Measurements from ENCODE around the gene ATG2A. TPM values are rescaled to one million over a fixed set of nuclear protein-coding genes. Genes with fewer than 3 reads are reported as not detected.

Gene ATG2A
- total RNA-seq, result 10 to 100 TPM; 34.5 to 39.7 TPM

- POLR2A ChIA-PET, result interaction anchor here (1.0 kb wide), 1 partner anchor 38 kb away, joined by 4 read pairs; the partner anchor contains the start of gene EHD1
- Mint-ChIP-seq H3K4me1 (peaks cover 21% of the 10 kb centered on the region), H3K27me3 (no peaks in the 10 kb centered on the region)
These were observed at the start of gene ATG2A for GRCh38 chr11:64916775-64917662. TSS of gene ATG2A (minus strand) at chr11:64917209. CDS start at chr11:64917135, 74 bp downstream.

GRCh38 chr11:64963072-64963631 is 46.1 kb upstream of the ATG2A start:
- POLR2A ChIA-PET, result no interaction called here

More at GRCh38 chr11:64916775-64917662, at the start of gene ATG2A:
- Mint-ChIP-seq H3K36me3 (peaks cover 2% of the 10 kb centered on the region), H3K9me3 (no peaks in the 10 kb centered on the region), H3K4me3 (peak within 1 kb of the TSS; percentile 93), H3K27ac (peak within 1 kb of the TSS; percentile 95)
- ATAC-seq (ENCODE audit: low read depth) (peak; percentile 99), DNase-seq (peak; percentile 99)

GRCh38 chr11:64960719-64961118 is 43.7 kb upstream of the ATG2A start:
- H3K36me3 Mint-ChIP-seq, result no peaks in the 10 kb centered on the region
- DNase-seq, result no peak
- H3K27me3 Mint-ChIP-seq, result peaks cover 19% of the 10 kb centered on the region
- no peaks in the 10 kb centered on the region for H3K9me3 Mint-ChIP-seq
- POLR2A ChIA-PET, result interaction anchor here (0.7 kb wide), 1 partner anchor 36 kb away, joined by 3 read pairs; the partner anchor contains the start of gene PPP2R5B
- peaks cover 8% of the 10 kb centered on the region for H3K4me1 Mint-ChIP-seq
- no peak overlapping the region for H3K27ac Mint-ChIP-seq
- ATAC-seq (ENCODE audit: low read depth), result no peak
- H3K4me3 Mint-ChIP-seq, result no peak overlapping the region

More at GRCh38 chr11:64963072-64963631, 46.1 kb upstream of the ATG2A start:
- H3K9me3 Mint-ChIP-seq, result no peaks in the 10 kb centered on the region
- peaks cover 17% of the 10 kb centered on the region for H3K27me3 Mint-ChIP-seq
- ATAC-seq (ENCODE audit: low read depth) (no peak), DNase-seq (no peak)
- H3K4me3 Mint-ChIP-seq, result no peak overlapping the region
- H3K36me3 Mint-ChIP-seq, result no peaks in the 10 kb centered on the region
- H3K4me1 Mint-ChIP-seq, result peaks cover 11% of the 10 kb centered on the region
- H3K27ac Mint-ChIP-seq, result no peak overlapping the region

- Mint-ChIP-seq H3K36me3 (no peaks in the 10 kb centered on the region), H3K27ac (no peak overlapping the region), H3K9me3 (no peaks in the 10 kb centered on the region), H3K27me3 (peaks cover 21% of the 10 kb centered on the region), H3K4me3 (no peak overlapping the region), H3K4me1 (peaks cover 2% of the 10 kb centered on the region)
- POLR2A ChIA-PET, result no interaction called here
- no peak for DNase-seq
- no peak for ATAC-seq (ENCODE audit: low read depth)
These were observed 42.5 kb upstream of the ATG2A start for GRCh38 chr11:64959498-64959897.

- no peak for ATAC-seq (ENCODE audit: low read depth)
- H3K27ac Mint-ChIP-seq, result no peak overlapping the region
- DNase-seq, result no peak
- H3K4me1 Mint-ChIP-seq, result no peaks in the 10 kb centered on the region
- H3K36me3 Mint-ChIP-seq, result no peaks in the 10 kb centered on the region
- peaks cover 22% of the 10 kb centered on the region for H3K27me3 Mint-ChIP-seq
- no peaks in the 10 kb centered on the region for H3K9me3 Mint-ChIP-seq
- no peak overlapping the region for H3K4me3 Mint-ChIP-seq
- POLR2A ChIA-PET, result no interaction called here
These were observed 37.2 kb upstream of the ATG2A start for GRCh38 chr11:64954201-64954600.

GRCh38 chr11:64951529-64951928 is 34.5 kb upstream of the ATG2A start:
- POLR2A ChIA-PET, result interaction anchor here (0.7 kb wide), 1 partner anchor 637 kb away, joined by 5 read pairs; no protein-coding TSS in a partner anchor
- Mint-ChIP-seq H3K4me1 (no peaks in the 10 kb centered on the region), H3K9me3 (no peaks in the 10 kb centered on the region), H3K36me3 (no peaks in the 10 kb centered on the region), H3K27ac (no peak overlapping the region), H3K27me3 (peaks cover 21% of the 10 kb centered on the region), H3K4me3 (no peak overlapping the region)
- no peak for ATAC-seq (ENCODE audit: low read depth)
- no peak for DNase-seq

- Mint-ChIP-seq H3K27ac (no peak overlapping the region), H3K4me3 (no peak overlapping the region), H3K4me1 (no peaks in the 10 kb centered on the region), H3K9me3 (no peaks in the 10 kb centered on the region), H3K36me3 (no peaks in the 10 kb centered on the region), H3K27me3 (peaks cover 30% of the 10 kb centered on the region)
- DNase-seq (no peak), ATAC-seq (ENCODE audit: low read depth) (no peak)
- POLR2A ChIA-PET, result no interaction called here
These were observed 30.3 kb upstream of the ATG2A start for GRCh38 chr11:64947208-64947814.

GRCh38 chr11:64936539-64936938 is 19.5 kb upstream of the ATG2A start:
- H3K27me3 Mint-ChIP-seq, result peaks cover 10% of the 10 kb centered on the region
- H3K4me3 Mint-ChIP-seq, result no peak overlapping the region
- H3K9me3 Mint-ChIP-seq, result no peaks in the 10 kb centered on the region
- ATAC-seq (ENCODE audit: low read depth) (no peak), DNase-seq (no peak)
- no peaks in the 10 kb centered on the region for H3K4me1 Mint-ChIP-seq
- POLR2A ChIA-PET, result interaction anchor here (1.3 kb wide), 1 partner anchor 12 kb away, joined by 3 read pairs; the partner anchor contains the start of gene PPP2R5B
- peaks cover 7% of the 10 kb centered on the region for H3K36me3 Mint-ChIP-seq
- H3K27ac Mint-ChIP-seq, result no peak overlapping the region

GRCh38 chr11:64935359-64936081 is 18.5 kb upstream of the ATG2A start, which contains the start of gene GPHA2:
TSS of gene GPHA2 (minus strand) at chr11:64935893. CDS start at chr11:64935460, 433 bp downstream.
- POLR2A ChIA-PET, result no interaction called here
- Mint-ChIP-seq H3K4me3 (no peak within 1 kb of the TSS), H3K36me3 (peaks cover 7% of the 10 kb centered on the region), H3K9me3 (no peaks in the 10 kb centered on the region), H3K27me3 (peaks cover 6% of the 10 kb centered on the region), H3K27ac (peak within 1 kb of the TSS; percentile 12), H3K4me1 (no peaks in the 10 kb centered on the region)
- no peak for ATAC-seq (ENCODE audit: low read depth)
- no peak for DNase-seq

- DNase-seq (no peak), ATAC-seq (ENCODE audit: low read depth) (no peak)
- H3K4me3 Mint-ChIP-seq, result no peak overlapping the region
- no peak overlapping the region for H3K27ac Mint-ChIP-seq
- no peaks in the 10 kb centered on the region for H3K9me3 Mint-ChIP-seq
- no peaks in the 10 kb centered on the region for H3K4me1 Mint-ChIP-seq
- peaks cover 6% of the 10 kb centered on the region for H3K27me3 Mint-ChIP-seq
- peaks cover 7% of the 10 kb centered on the region for H3K36me3 Mint-ChIP-seq
- POLR2A ChIA-PET, result no interaction called here
These were observed 17.8 kb upstream of the ATG2A start for GRCh38 chr11:64934682-64935358.

- peaks cover 6% of the 10 kb centered on the region for H3K27me3 Mint-ChIP-seq
- H3K4me3 Mint-ChIP-seq, result no peak overlapping the region
- ATAC-seq (ENCODE audit: low read depth), result no peak
- H3K27ac Mint-ChIP-seq, result no peak overlapping the region
- peaks cover 10% of the 10 kb centered on the region for H3K36me3 Mint-ChIP-seq
- no peaks in the 10 kb centered on the region for H3K4me1 Mint-ChIP-seq
- no peaks in the 10 kb centered on the region for H3K9me3 Mint-ChIP-seq
- POLR2A ChIA-PET, result no interaction called here
- DNase-seq, result no peak
These were observed 17.1 kb upstream of the ATG2A start for GRCh38 chr11:64933935-64934681.

Data from activated naive CD8-positive, alpha-beta T cell treated with anti-CD3 and anti-CD28 coated beads, Interleukin-2, amount 10 ng/mL, durations not matched to agents 7 days and 5 days (primary cell).